Measurements from ENCODE around the gene GHRH. TPM values are rescaled to one million over a fixed set of nuclear protein-coding genes. Genes with fewer than 3 reads are reported as not detected.

The GHRH gene
- polyA plus RNA-seq, 2 of the 4 experiments (the other 2 are of a cell fraction), result not detected

DNA sequence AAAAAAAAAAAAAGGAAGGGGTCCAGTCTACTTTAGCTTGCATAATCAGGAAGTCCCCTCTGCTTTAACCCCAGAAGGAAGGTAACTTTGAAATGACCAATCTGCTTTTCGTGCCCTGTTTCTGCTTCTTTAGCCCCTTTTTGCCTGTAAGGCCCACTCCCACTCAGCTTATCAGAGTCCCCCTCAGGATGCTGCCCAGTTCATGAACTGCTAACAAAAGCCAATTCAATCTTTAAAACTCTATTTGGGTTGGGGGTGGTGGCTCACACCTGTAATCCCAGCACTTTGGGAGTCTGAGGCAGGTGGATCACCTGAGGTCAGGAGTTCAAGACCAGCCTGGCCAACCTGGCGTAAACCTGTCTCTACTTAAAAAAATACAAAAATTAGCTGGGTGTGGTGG, 12.3 kb downstream of the GHRH start:
- no peaks in the 10 kb centered on the region for H3K9me3 ChIP-seq
- no peaks in the 10 kb centered on the region for H3K4me1 ChIP-seq
- ChIA-PET CTCF (interaction anchor here (1.2 to 3.4 kb wide), 4 partner anchors 9 to 54 kb away, joined by 3 to 11 read pairs (median 6); no protein-coding TSS in a partner anchor), POLR2A (no interaction called here)
- H3K4me3 ChIP-seq, result no peak overlapping the region
- H3K27ac ChIP-seq, result no peak overlapping the region
- no peak overlapping the region for H3K4me2 ChIP-seq
- TF ChIP-seq CHD4 (IDR thresholded peaks at IDR 0.05; ENCODE audit: borderline replicate concordance) (no peak), EP300 (IDR thresholded peaks at IDR 0.05) (no peak), EHMT2 (IDR thresholded peaks at IDR 0.05; ENCODE audit: low read depth) (no peak), ZFP36 (IDR thresholded peaks at IDR 0.05; ENCODE audit: borderline replicate concordance, partially characterized antibody) (no peak), MAFK (IDR thresholded peaks at IDR 0.05; ENCODE audit: partially characterized antibody) (no peak), HOXB5 (CRISPR knock-in tag; IDR thresholded peaks at IDR 0.05) (no peak), HEYL (CRISPR knock-in tag; IDR thresholded peaks at IDR 0.05) (no peak), ZNF302 (CRISPR knock-in tag; IDR thresholded peaks at IDR 0.05) (no peak), JUN (IDR thresholded peaks at IDR 0.05) (no peak)
- TF ChIP-seq, protein P1, sequence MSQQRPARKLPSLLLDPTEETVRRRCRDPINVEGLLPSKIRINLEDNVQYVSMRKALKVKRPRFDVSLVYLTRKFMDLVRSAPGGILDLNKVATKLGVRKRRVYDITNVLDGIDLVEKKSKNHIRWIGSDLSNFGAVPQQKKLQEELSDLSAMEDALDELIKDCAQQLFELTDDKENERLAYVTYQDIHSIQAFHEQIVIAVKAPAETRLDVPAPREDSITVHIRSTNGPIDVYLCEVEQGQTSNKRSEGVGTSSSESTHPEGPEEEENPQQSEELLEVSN (IDR thresholded peaks at IDR 0.05; ENCODE audit: borderline replicate concordance, low read depth), result no peak
- DNase-seq (ENCODE audit: low read depth in 1 of 2, low spot score in 1 of 2) (no peak), ATAC-seq (no peak), FAIRE-seq (no peak)
- WGBS (ENCODE audit: missing lambda C conversion rate), result 94% methylated on average over 2 of the region's 2 CpGs

DNA sequence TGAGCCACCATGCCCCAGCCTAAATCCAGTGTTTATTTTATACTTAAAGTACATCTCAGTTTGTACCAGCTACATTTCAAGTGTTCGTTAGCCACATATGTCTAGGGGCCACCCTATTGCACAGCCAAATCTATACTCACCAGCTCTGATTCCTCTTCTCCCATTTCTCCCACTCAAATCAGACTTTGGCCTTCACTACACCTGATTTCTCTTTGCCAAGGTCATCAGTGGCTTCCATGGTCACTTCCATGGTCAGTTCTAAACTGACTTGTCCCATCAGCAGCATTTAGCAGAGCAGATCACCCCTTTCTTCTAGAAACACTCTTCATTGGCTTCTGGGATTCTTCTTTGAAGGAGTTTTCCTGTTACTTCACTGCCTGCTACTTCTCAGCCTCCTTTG, 14.1 kb downstream of the GHRH start:
- no peak for ATAC-seq
- CTCF ChIA-PET, result interaction anchor here (1.2 to 1.4 kb wide), 2 partner anchors 55 to 287 kb away, joined by 3 to 5 read pairs; no protein-coding TSS in a partner anchor
- FAIRE-seq, result no peak
- Histone ChIP-seq H3K4me2 (no peak overlapping the region), H3K4me3 (no peak overlapping the region), H3K9me3 (no peaks in the 10 kb centered on the region), H3K27ac (no peak overlapping the region), H3K4me1 (no peaks in the 10 kb centered on the region)
- no peak for DNase-seq (ENCODE audit: low read depth in 1 of 2, low spot score in 1 of 2)
- 91% methylated on average over 1 of the region's 1 CpG for WGBS (ENCODE audit: missing lambda C conversion rate)
- TF ChIP-seq, protein P2, sequence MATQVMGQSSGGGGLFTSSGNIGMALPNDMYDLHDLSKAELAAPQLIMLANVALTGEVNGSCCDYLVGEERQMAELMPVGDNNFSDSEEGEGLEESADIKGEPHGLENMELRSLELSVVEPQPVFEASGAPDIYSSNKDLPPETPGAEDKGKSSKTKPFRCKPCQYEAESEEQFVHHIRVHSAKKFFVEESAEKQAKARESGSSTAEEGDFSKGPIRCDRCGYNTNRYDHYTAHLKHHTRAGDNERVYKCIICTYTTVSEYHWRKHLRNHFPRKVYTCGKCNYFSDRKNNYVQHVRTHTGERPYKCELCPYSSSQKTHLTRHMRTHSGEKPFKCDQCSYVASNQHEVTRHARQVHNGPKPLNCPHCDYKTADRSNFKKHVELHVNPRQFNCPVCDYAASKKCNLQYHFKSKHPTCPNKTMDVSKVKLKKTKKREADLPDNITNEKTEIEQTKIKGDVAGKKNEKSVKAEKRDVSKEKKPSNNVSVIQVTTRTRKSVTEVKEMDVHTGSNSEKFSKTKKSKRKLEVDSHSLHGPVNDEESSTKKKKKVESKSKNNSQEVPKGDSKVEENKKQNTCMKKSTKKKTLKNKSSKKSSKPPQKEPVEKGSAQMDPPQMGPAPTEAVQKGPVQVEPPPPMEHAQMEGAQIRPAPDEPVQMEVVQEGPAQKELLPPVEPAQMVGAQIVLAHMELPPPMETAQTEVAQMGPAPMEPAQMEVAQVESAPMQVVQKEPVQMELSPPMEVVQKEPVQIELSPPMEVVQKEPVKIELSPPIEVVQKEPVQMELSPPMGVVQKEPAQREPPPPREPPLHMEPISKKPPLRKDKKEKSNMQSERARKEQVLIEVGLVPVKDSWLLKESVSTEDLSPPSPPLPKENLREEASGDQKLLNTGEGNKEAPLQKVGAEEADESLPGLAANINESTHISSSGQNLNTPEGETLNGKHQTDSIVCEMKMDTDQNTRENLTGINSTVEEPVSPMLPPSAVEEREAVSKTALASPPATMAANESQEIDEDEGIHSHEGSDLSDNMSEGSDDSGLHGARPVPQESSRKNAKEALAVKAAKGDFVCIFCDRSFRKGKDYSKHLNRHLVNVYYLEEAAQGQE (IDR thresholded peaks at IDR 0.05), result no peak
- POLR2A ChIA-PET, result no interaction called here

DNA sequence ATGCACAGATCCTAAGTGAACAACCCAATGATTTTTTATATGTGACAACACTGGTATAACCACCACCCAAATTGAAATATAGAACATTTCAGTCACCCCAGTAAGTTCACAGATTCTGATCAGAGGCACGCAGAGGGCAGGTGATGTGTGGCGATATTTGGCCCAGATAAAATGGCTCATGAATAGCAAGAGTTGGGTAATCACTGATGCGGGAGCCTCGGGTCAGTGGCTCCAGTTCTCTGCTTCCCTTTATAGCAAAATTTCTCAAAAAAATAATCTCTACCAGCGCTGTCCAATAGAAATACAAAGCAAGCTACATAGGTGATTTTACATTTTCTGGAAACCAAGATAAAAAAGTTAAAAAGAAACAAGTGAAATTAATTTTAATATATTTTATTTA, 14.9 kb downstream of the GHRH start:
- POLR2A ChIA-PET, result no interaction called here
- H3K27ac ChIP-seq, result no peak overlapping the region
- CTCF ChIA-PET, result no interaction called here

More for the DNA sequence above, 14.9 kb downstream of the GHRH start:
- Histone ChIP-seq H3K4me2 (no peak overlapping the region), H3K9me3 (no peaks in the 10 kb centered on the region), H3K4me1 (no peaks in the 10 kb centered on the region), H3K4me3 (no peak overlapping the region)
- WGBS (ENCODE audit: missing lambda C conversion rate), result 93% methylated on average over 5 of the region's 5 CpGs
- ATAC-seq (no peak), DNase-seq (ENCODE audit: low read depth in 1 of 2, low spot score in 1 of 2) (no peak), FAIRE-seq (no peak)
- TF ChIP-seq EHF (CRISPR knock-in tag; IDR thresholded peaks at IDR 0.05), result no peak
- TF ChIP-seq KDM1A (IDR thresholded peaks at IDR 0.05; ENCODE audit: low read depth), result no peak
- TF ChIP-seq TP53 (CRISPR knock-in tag; IDR thresholded peaks at IDR 0.05), result no peak
- no peak for TF ChIP-seq ZC3H11A (IDR thresholded peaks at IDR 0.05)
- TF ChIP-seq SREBF2 (IDR thresholded peaks at IDR 0.05), result no peak
- TF ChIP-seq, protein P3, sequence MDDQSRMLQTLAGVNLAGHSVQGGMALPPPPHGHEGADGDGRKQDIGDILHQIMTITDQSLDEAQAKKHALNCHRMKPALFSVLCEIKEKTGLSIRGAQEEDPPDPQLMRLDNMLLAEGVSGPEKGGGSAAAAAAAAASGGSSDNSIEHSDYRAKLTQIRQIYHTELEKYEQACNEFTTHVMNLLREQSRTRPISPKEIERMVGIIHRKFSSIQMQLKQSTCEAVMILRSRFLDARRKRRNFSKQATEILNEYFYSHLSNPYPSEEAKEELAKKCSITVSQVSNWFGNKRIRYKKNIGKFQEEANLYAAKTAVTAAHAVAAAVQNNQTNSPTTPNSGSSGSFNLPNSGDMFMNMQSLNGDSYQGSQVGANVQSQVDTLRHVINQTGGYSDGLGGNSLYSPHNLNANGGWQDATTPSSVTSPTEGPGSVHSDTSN (IDR thresholded peaks at IDR 0.05), result no peak
- no peak for TF ChIP-seq PHF8 (IDR thresholded peaks at IDR 0.05; ENCODE audit: borderline replicate concordance, low read depth)
- TF ChIP-seq, protein P4, sequence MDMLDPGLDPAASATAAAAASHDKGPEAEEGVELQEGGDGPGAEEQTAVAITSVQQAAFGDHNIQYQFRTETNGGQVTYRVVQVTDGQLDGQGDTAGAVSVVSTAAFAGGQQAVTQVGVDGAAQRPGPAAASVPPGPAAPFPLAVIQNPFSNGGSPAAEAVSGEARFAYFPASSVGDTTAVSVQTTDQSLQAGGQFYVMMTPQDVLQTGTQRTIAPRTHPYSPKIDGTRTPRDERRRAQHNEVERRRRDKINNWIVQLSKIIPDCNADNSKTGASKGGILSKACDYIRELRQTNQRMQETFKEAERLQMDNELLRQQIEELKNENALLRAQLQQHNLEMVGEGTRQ (IDR thresholded peaks at IDR 0.05), result no peak
- no peak for TF ChIP-seq ZNF302 (CRISPR knock-in tag; IDR thresholded peaks at IDR 0.05)
- TF ChIP-seq POLR2AphosphoS2 (conservative IDR thresholded peaks at IDR 0.05; ENCODE audit: low read length), result no peak
